ENCODE measurements around the gene SCO1.

SCO1 gene

GRCh38 chr17:10729334-10730193 lies 32.2 kb upstream of the SCO1 start, which contains the start of gene TMEM220:
Gene TMEM220 (minus strand): TSS chr17:10730023. CDS start chr17:10729851, 172 bp downstream.
- H3K36me3 ChIP-seq = peaks cover 6 to 25% (median 11%) of the 10 kb centered on the region in 3 donors
- H3K4me3 ChIP-seq = peak within 1 kb of the TSS; percentile 68 to 73
- H3K9me3 ChIP-seq = no peaks in the 10 kb centered on the region
- intact Hi-C loops (cut with DNase I; ENCODE audit: low total_unique reads) = no loop called here
- no peak for TF ChIP-seq CTCF (IDR thresholded peaks at IDR 0.05)
- no peaks in the 10 kb centered on the region for H3K27me3 ChIP-seq
- peaks cover 0 to 15% (median 6%) of the 10 kb centered on the region in 4 donors for H3K4me1 ChIP-seq
- H3K27ac ChIP-seq = peak within 1 kb of the TSS; percentile 88 to 95
- DNase-seq = peak; percentile 84 to 91

GRCh38 chr17:10728331-10728892 lies 31.1 kb upstream of the SCO1 start:
- peaks cover 17 to 36% (median 18%) of the 10 kb centered on the region in 3 donors for H3K36me3 ChIP-seq
- H3K27ac ChIP-seq = peak overlapping the region; percentile 88 to 95
- H3K9me3 ChIP-seq = no peaks in the 10 kb centered on the region
- no peak for DNase-seq
- TF ChIP-seq CTCF (IDR thresholded peaks at IDR 0.05) = no peak
- no peaks in the 10 kb centered on the region for H3K27me3 ChIP-seq
- intact Hi-C loops (cut with DNase I; ENCODE audit: low total_unique reads) = no loop called here
- peaks cover 0 to 15% (median 6%) of the 10 kb centered on the region in 4 donors for H3K4me1 ChIP-seq
- peak overlapping the region in 1 of 2 donors; percentile 68 for H3K4me3 ChIP-seq

GRCh38 chr17:10727192-10727591 lies 29.9 kb upstream of the SCO1 start:
- Histone ChIP-seq H3K4me1 (peaks cover 0 to 15% (median 6%) of the 10 kb centered on the region in 4 donors), H3K4me3 (no peak overlapping the region), H3K36me3 (peaks cover 24 to 47% (median 27%) of the 10 kb centered on the region in 3 donors), H3K9me3 (no peaks in the 10 kb centered on the region), H3K27ac (no peak overlapping the region), H3K27me3 (no peaks in the 10 kb centered on the region)
- no peak for TF ChIP-seq CTCF (IDR thresholded peaks at IDR 0.05)
- intact Hi-C loops (cut with DNase I; ENCODE audit: low total_unique reads) = no loop called here
- DNase-seq = no peak

GRCh38 chr17:10726196-10726595 lies 28.9 kb upstream of the SCO1 start:
- DNase-seq = no peak
- Histone ChIP-seq H3K27me3 (no peaks in the 10 kb centered on the region), H3K27ac (no peak overlapping the region), H3K9me3 (no peaks in the 10 kb centered on the region), H3K4me1 (peaks cover 0 to 11% (median 5%) of the 10 kb centered on the region in 4 donors), H3K36me3 (peaks cover 24 to 54% (median 27%) of the 10 kb centered on the region in 3 donors), H3K4me3 (no peak overlapping the region)
- TF ChIP-seq CTCF (IDR thresholded peaks at IDR 0.05) = no peak
- intact Hi-C loops (cut with DNase I; ENCODE audit: low total_unique reads) = no loop called here

GRCh38 chr17:10725262-10725661 lies 27.9 kb upstream of the SCO1 start:
- Histone ChIP-seq H3K27ac (no peak overlapping the region), H3K36me3 (peaks cover 24 to 61% (median 27%) of the 10 kb centered on the region in 3 donors)

More at GRCh38 chr17:10725262-10725661, 27.9 kb upstream of the SCO1 start:
- H3K4me1 ChIP-seq = peaks cover 0 to 5% (median 2%) of the 10 kb centered on the region in 4 donors
- intact Hi-C loops (cut with DNase I; ENCODE audit: low total_unique reads) = no loop called here
- DNase-seq = no peak
- TF ChIP-seq CTCF (IDR thresholded peaks at IDR 0.05) = no peak
- H3K27me3 ChIP-seq = no peaks in the 10 kb centered on the region
- no peaks in the 10 kb centered on the region for H3K9me3 ChIP-seq
- no peak overlapping the region for H3K4me3 ChIP-seq
